ENCODE measurements around the gene RPL13.

DNA sequence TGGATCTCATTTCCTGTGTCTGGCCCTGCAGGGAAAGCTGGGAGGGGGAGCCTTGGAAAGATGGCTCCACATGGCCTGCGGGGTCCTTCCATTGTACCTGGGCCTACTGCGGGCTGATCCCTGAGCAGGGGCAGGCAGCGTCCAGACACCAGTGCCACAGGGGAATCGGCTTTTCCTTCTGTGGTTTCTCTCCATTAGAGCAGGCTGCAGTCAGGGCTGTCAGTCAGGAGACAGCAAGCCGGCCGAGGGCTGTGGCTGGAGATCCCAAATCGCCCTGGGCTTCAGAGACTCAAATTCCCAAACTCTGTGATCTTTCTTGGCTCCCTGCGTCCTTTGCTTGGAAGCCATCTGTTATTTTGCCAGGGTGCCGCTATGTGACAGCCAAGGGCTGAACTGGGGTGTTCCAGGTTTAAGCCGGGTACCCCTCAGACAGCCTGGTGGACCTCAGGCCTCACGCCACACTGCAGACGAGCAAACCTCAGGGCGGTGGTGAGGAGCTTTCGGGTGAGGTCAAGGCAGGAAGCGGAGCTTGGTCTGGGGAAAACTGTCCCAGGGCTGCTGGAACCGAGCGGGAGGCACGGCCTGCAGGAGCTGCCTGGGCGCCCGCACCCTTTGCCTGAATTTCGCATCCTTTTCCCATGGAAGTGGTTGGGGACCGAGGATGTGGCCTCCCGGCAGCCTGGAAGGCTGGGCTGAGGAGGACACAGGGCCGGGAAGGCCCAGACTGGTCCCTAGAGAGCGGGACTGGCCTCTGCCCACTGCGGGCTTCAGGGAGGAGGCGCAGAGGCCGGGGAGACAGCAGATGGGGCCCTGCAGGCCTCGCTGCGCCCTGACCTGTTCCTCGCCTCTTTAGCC lies 13.6 kb downstream of the RPL13 start:
- TF ChIP-seq, protein P1, sequence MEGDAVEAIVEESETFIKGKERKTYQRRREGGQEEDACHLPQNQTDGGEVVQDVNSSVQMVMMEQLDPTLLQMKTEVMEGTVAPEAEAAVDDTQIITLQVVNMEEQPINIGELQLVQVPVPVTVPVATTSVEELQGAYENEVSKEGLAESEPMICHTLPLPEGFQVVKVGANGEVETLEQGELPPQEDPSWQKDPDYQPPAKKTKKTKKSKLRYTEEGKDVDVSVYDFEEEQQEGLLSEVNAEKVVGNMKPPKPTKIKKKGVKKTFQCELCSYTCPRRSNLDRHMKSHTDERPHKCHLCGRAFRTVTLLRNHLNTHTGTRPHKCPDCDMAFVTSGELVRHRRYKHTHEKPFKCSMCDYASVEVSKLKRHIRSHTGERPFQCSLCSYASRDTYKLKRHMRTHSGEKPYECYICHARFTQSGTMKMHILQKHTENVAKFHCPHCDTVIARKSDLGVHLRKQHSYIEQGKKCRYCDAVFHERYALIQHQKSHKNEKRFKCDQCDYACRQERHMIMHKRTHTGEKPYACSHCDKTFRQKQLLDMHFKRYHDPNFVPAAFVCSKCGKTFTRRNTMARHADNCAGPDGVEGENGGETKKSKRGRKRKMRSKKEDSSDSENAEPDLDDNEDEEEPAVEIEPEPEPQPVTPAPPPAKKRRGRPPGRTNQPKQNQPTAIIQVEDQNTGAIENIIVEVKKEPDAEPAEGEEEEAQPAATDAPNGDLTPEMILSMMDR (IDR thresholded peaks at IDR 0.05) = no peak
- no peak for TF ChIP-seq EZH2 (IDR thresholded peaks at IDR 0.05)

All from neural progenitor cell (in vitro differentiated cells).